HG03354 (cell line): Measurements from ENCODE around the gene UQCRFS1.
A peak's percentile ranks its signal among the peaks of the same experiment; 100 is the strongest.
"Not testable (repeated sequence)": the region's sequence is repeated elsewhere in the genome, so short reads cannot be mapped to it uniquely, and the experiment has no call there.

Experiments
- ATAC-seq: cut with Tn5 transposase; IDR thresholded peaks from one replicate; pipeline ENCODE4 v1.9.1; 2021; ENCODE audit warnings: mild to moderate bottlenecking; ENCODE audit not compliant: unreplicated experiment, poor library complexity, severe bottlenecking

The UQCRFS1 gene

GRCh38 chr19:29216021-29216420 lies 3.1 kb upstream of the UQCRFS1 start:
- ATAC-seq, result no peak

- ATAC-seq, result no peak
Observed at GRCh38 chr19:29215322-29215845, 2.4 kb upstream of the UQCRFS1 start.

GRCh38 chr19:29214411-29214810 lies 1.5 kb upstream of the UQCRFS1 start:
- no peak for ATAC-seq

- ATAC-seq, result peak; percentile 3
Observed at GRCh38 chr19:29212356-29212647, 649 bp downstream of the UQCRFS1 start.

GRCh38 chr19:29211562-29212355 lies 1.2 kb downstream of the UQCRFS1 start:
- no peak for ATAC-seq

- not testable (repeated sequence) for ATAC-seq
Observed at GRCh38 chr19:29211041-29211440, 1.9 kb downstream of the UQCRFS1 start.

GRCh38 chr19:29210502-29210901 lies 2.4 kb downstream of the UQCRFS1 start:
- not testable (repeated sequence) for ATAC-seq

- not testable (repeated sequence) for ATAC-seq
Observed at GRCh38 chr19:29207403-29208187, 5.4 kb downstream of the UQCRFS1 start.

GRCh38 chr19:29206453-29206852 lies 6.5 kb downstream of the UQCRFS1 start:
- ATAC-seq, result no peak

- ATAC-seq, result no peak
Observed at GRCh38 chr19:29202281-29202680, 10.7 kb downstream of the UQCRFS1 start.

- no peak for ATAC-seq
Observed at GRCh38 chr19:29201855-29202254, 11.1 kb downstream of the UQCRFS1 start.

- ATAC-seq, result no peak
Observed at GRCh38 chr19:29194658-29195057, 18.3 kb downstream of the UQCRFS1 start.

- ATAC-seq, result no peak
Observed at GRCh38 chr19:29193155-29193554, 19.8 kb downstream of the UQCRFS1 start.

GRCh38 chr19:29191005-29191404 lies 21.9 kb downstream of the UQCRFS1 start:
- ATAC-seq, result no peak

GRCh38 chr19:29189033-29189360 lies 24.0 kb downstream of the UQCRFS1 start:
- no peak for ATAC-seq

- no peak for ATAC-seq
Observed at GRCh38 chr19:29188289-29189032, 24.5 kb downstream of the UQCRFS1 start.

- no peak for ATAC-seq
Observed at GRCh38 chr19:29187676-29188075, 25.3 kb downstream of the UQCRFS1 start.

GRCh38 chr19:29185427-29185826 lies 27.5 kb downstream of the UQCRFS1 start:
- no peak for ATAC-seq

GRCh38 chr19:29176981-29177754 lies 35.8 kb downstream of the UQCRFS1 start:
- no peak for ATAC-seq

- no peak for ATAC-seq
Observed at GRCh38 chr19:29173896-29174295, 39.1 kb downstream of the UQCRFS1 start.
